GM19023 (cell line): ENCODE data around the gene MMRN2.

Experiments used
- ATAC-seq: cut with Tn5 transposase; IDR thresholded peaks from one replicate; pipeline ENCODE4 v1.9.1; 2021; ENCODE audit warnings: mild to moderate bottlenecking, moderate library complexity; ENCODE audit not compliant: unreplicated experiment

Gene MMRN2

GRCh38 chr10:86970162-86970981 lies 13.0 kb upstream of the MMRN2 start:
- no peak for ATAC-seq

GRCh38 chr10:86969421-86970041 lies 12.1 kb upstream of the MMRN2 start:
- no peak for ATAC-seq

GRCh38 chr10:86968994-86969355 lies 11.6 kb upstream of the MMRN2 start:
- ATAC-seq: no peak

GRCh38 chr10:86968271-86968993 lies 11.0 kb upstream of the MMRN2 start, which contains the start of gene ADIRF:
ADIRF (plus strand) TSS chr10:86968482; CDS start chr10:86968545, 63 bp downstream.
- no peak for ATAC-seq

- no peak for ATAC-seq
Observed at GRCh38 chr10:86967481-86967941, 10.1 kb upstream of the MMRN2 start.

- ATAC-seq: no peak
Observed at GRCh38 chr10:86965986-86966654, 8.7 kb upstream of the MMRN2 start.

GRCh38 chr10:86964847-86965190 lies 7.4 kb upstream of the MMRN2 start:
- no peak for ATAC-seq

- no peak for ATAC-seq
Observed at GRCh38 chr10:86964061-86964846, 6.8 kb upstream of the MMRN2 start.

- ATAC-seq: no peak
Observed at GRCh38 chr10:86963341-86963919, 6.0 kb upstream of the MMRN2 start.

GRCh38 chr10:86962981-86963310 lies 5.5 kb upstream of the MMRN2 start:
- no peak for ATAC-seq

- ATAC-seq: no peak
Observed at GRCh38 chr10:86962136-86962980, 4.9 kb upstream of the MMRN2 start.

- no peak for ATAC-seq
Observed at GRCh38 chr10:86961481-86962091, 4.2 kb upstream of the MMRN2 start.

- ATAC-seq: peak; percentile 3
Observed at GRCh38 chr10:86960863-86961434, 3.5 kb upstream of the MMRN2 start.

GRCh38 chr10:86960003-86960862 lies 2.8 kb upstream of the MMRN2 start:
- ATAC-seq: peak; percentile 70

- no peak for ATAC-seq
Observed at GRCh38 chr10:86959737-86960002, 2.3 kb upstream of the MMRN2 start.

- no peak for ATAC-seq
Observed at GRCh38 chr10:86958901-86959736, 1.7 kb upstream of the MMRN2 start.
